Skeletal muscle cell (primary cell): ENCODE results near the gene TMEM235.
"Not testable (repeated sequence)": the region's sequence is repeated elsewhere in the genome, so short reads cannot be mapped to it uniquely, and the experiment has no call there.

ENCODE experiments used
- DNase-seq: peaks from one replicate; pipeline ENCODE4 v3.0.0-alpha.2; 2010; ENCODE audit warnings: low read depth
- H3K4me3 ChIP-seq: 2 replicates; pipeline ENCODE4 v1.5.1; 2011; ENCODE audit warnings: low read depth, mild to moderate bottlenecking, control low read depth, low read length, moderate library complexity

The TMEM235 gene

GRCh38 chr17:78251773-78252103 lies 20.3 kb downstream of the TMEM235 start:
- no peak overlapping the region for H3K4me3 ChIP-seq
- DNase-seq = no peak

GRCh38 chr17:78252111-78252634 lies 20.7 kb downstream of the TMEM235 start:
- no peak overlapping the region for H3K4me3 ChIP-seq
- DNase-seq = no peak

GRCh38 chr17:78252701-78253635 lies 21.5 kb downstream of the TMEM235 start:
- DNase-seq = no peak
- H3K4me3 ChIP-seq = no peak overlapping the region

GRCh38 chr17:78253636-78253945 lies 22.2 kb downstream of the TMEM235 start:
- not testable (repeated sequence) for DNase-seq
- H3K4me3 ChIP-seq = peak overlapping the region; percentile 86

GRCh38 chr17:78253946-78254672 lies 22.7 kb downstream of the TMEM235 start:
- H3K4me3 ChIP-seq = peak overlapping the region; percentile 86
- peak; percentile 36 for DNase-seq

GRCh38 chr17:78255029-78255656 lies 23.7 kb downstream of the TMEM235 start:
- no peak for DNase-seq
- H3K4me3 ChIP-seq = no peak overlapping the region

GRCh38 chr17:78255953-78256706 lies 24.7 kb downstream of the TMEM235 start:
- no peak overlapping the region for H3K4me3 ChIP-seq
- no peak for DNase-seq

GRCh38 chr17:78256707-78257591 lies 25.5 kb downstream of the TMEM235 start:
- H3K4me3 ChIP-seq = no peak overlapping the region
- DNase-seq = no peak

GRCh38 chr17:78257810-78258322 lies 26.4 kb downstream of the TMEM235 start:
- no peak for DNase-seq
- H3K4me3 ChIP-seq = no peak overlapping the region

- no peak for DNase-seq
- H3K4me3 ChIP-seq = no peak overlapping the region
Observed at GRCh38 chr17:78258323-78259191, 27.1 kb downstream of the TMEM235 start.

GRCh38 chr17:78259192-78259554 lies 27.7 kb downstream of the TMEM235 start:
- no peak for DNase-seq
- no peak overlapping the region for H3K4me3 ChIP-seq

- H3K4me3 ChIP-seq = no peak overlapping the region
- DNase-seq = no peak
Observed at GRCh38 chr17:78263063-78263735, 31.8 kb downstream of the TMEM235 start.

GRCh38 chr17:78263736-78264340 lies 32.4 kb downstream of the TMEM235 start:
- DNase-seq = no peak
- no peak overlapping the region for H3K4me3 ChIP-seq

- H3K4me3 ChIP-seq = no peak overlapping the region
- no peak for DNase-seq
Observed at GRCh38 chr17:78264590-78264989, 33.2 kb downstream of the TMEM235 start.

- no peak for DNase-seq
- H3K4me3 ChIP-seq = no peak overlapping the region
Observed at GRCh38 chr17:78265121-78265520, 33.7 kb downstream of the TMEM235 start.

GRCh38 chr17:78266231-78266631 lies 34.8 kb downstream of the TMEM235 start:
- H3K4me3 ChIP-seq = no peak overlapping the region
- DNase-seq = no peak

GRCh38 chr17:78266771-78267170 lies 35.3 kb downstream of the TMEM235 start:
- no peak overlapping the region for H3K4me3 ChIP-seq
- no peak for DNase-seq
